Hindlimb muscle (tissue), 1 donor: Measurements from ENCODE around the gene ZBTB49. TPM values are rescaled to one million over a fixed set of nuclear protein-coding genes. Genes with fewer than 3 reads are reported as not detected.

Experiments used
- DNase-seq: peaks from one replicate; pipeline ENCODE4 v3.0.0-alpha.2; 2013
- polyA plus RNA-seq: library from polyadenylated mRNA; unstranded; fragments of 120-200 nt; gene quantifications from one replicate; pipeline ENCODE4 v1.2.1, GENCODE V29; 2013; ENCODE audit not compliant: insufficient read length

The ZBTB49 gene
- polyA plus RNA-seq, 1 donor, result 6.2 TPM

DNA sequence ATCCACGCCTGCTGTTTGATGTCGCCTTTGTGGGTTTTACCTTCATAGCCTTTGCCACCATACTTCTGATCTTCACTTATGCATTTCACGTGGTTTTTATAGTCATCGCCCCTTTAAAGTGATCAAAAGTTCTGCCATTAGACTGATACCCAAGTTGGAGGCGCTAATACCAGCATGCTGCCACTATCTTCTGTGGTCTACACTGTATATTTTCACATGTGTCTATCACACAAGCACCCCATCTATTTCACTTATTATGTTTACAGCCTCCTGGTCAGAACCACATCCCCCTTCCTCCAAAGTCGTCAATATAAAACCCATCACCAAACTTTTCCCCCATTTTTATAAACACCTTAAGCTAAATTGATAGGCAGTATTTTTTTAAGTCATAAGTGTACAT is 8.3 kb upstream of the ZBTB49 start:
- no peak for DNase-seq

DNA sequence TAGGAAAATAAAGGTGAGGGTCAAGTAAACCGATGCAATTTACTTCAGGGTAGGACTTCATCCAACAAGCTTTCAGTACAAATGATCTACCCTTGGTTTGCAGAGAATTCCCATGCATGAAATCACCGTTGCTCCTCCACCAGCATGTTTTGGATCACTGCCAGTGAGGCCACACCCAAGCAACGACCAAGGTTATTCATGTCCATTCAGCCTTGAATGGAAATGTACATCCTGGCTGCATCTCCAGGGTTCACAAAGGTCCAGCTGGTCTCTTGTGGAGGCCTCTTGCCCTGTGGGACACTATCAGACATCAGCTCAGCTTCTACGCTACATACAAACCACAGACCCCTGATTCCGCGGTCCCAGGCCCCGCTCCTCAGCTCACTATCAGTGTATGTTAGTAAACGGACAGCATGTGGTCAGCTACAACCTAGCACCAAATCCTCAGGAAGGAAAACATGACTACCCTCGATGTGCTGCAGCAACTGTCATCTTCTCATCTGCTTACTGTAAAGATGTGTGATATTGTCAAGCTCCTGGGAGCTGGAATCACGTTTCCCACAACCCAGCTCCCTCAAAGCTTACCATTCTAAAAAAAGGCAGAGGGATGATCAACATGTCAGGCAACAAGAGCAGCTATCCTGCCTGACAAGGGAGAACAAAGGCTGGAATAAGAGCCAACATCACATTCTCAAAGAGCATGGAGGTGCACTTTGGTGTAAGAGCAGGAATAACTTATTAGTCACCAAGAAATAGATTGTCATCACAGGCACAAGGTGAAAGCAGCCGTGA is 5.0 kb upstream of the ZBTB49 start:
- DNase-seq, result no peak

DNA sequence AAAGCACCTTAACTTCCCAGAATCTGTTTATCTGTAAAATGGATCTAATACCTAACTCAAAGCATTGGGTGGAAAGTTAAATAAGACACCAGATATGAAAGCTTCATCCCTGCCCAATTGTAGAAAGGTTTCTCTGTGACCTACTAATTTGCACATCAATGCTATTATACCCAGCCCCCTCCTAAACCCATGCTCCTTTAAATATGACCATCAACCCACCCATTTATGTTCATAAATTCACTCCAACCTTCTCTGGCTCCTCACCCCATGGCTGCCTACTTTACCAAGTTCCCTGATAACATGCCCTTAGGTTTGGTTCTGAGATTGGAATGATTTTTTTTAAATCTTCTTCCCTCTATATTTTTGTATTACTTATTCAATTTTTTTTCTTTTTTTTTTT is 2.0 kb upstream of the ZBTB49 start:
- no peak for DNase-seq

DNA sequence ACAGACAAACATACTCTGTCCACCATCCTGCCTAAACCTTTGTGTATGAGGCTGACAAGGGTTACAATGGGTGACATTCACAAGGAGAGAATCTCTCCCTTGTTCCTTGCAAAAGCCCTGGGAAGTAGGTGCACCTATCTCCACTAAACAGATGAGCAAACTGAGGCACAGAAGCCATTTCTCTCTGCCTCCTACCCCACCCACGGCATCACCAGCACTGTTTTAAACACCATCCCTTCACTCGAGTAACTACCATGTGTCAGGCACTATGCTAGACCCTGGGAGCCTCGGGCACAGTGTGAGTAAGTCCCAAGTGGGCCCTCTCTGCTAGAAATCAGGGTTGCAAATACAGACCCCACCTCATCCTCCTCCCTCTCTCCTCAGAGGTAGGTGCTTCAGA is 996 bp upstream of the ZBTB49 start:
- no peak for DNase-seq

DNA sequence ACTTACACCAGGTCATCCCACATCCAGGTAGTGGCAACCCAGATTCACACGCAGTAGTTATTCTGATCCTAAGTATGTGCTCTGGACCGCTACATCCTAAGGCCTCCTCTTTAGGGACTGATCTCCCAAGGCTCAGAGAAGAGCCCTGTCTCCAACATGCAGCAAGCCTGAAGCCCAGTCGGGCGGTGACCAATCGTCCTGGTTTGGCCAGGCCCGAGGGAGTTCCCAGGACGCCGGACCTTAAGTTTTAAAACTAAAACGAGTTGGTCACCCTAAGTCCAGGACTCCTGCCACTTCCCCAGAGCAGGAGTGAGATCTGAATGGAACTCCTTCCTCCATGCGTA is 482 bp upstream of the ZBTB49 start:
- DNase-seq, result no peak

DNA sequence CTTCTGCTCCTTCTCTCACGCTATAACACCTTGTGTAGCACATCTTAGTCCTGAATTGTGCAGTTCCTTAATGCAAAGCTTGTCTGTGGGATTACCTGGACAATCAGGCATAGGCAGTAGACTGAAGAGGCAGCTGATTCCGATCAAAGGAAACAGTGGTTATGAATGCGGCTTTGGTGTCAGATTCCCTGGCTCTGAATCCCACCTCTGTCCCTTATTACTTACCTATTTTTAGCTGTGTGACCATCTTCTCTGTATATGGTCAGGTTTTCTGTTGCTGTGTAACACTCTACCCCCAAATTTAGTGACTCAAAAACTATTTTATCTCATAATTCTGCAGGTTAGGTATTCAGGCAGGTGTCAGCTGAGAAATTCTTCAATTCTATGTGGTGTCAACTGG is 3.2 kb downstream of the ZBTB49 start:
- no peak for DNase-seq

DNA sequence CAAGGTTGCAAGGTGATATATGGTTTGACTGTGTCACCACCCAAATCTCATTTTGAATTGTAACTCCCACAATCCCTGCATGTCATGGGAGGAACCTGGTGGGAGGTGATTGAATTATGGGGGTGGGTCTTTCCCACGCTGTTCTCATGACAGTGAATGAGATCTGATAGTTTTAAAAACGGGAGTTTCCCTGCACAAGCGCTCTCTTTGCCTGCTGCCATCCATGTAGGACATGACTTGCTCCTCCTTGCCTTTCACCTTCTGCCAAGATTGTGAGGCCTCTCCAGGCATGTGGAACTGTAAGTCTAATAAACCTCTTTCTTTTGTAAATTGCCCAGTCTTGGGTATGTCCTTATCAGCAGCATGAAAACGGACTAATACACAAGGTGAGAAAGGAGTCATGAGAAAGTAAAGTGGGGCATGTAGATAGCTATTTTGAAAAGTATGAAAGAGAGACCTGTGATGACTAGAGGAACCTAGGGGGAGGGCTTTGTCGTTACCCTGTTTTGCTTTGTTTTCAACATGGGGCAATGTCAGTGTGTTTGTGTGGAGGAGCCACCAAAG is 6.3 kb downstream of the ZBTB49 start:
- no peak for DNase-seq

DNA sequence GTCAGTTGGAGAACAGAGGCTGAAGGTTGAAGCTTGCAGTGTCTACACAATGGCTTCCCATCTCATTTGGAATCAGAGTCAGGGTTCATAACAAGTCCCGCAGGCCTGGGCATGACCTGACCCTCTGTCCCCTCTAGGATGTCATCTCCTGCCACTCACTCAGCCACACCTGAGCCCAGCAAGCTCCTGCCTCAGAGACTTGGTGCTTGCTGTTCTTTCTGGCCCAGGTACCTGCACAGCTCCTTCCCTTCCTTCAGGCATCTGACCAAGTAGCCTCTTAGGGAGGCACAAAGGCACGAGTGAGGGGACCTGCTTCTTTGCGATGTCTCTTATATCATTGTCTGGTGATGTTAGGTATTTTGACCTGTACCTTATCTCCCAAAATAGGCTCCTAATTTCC is 9.0 kb downstream of the ZBTB49 start:
- DNase-seq, result no peak

DNA sequence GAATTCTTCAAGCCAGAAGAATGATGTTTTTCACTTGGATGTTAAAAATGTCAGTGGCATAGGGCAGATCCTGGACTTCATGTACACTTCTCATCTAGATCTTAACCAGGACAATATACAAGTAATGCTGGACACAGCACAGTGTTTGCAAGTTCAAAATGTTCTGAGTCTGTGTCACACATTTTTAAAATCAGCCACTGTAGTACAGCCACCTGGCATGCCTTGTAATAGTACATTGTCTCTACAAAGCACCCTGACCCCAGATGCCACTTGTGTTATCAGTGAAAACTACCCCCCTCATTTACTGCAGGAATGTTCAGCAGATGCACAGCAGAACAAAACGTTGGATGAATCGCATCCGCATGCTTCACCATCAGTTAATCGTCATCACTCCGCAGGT is 11.9 kb downstream of the ZBTB49 start:
- DNase-seq, result no peak

DNA sequence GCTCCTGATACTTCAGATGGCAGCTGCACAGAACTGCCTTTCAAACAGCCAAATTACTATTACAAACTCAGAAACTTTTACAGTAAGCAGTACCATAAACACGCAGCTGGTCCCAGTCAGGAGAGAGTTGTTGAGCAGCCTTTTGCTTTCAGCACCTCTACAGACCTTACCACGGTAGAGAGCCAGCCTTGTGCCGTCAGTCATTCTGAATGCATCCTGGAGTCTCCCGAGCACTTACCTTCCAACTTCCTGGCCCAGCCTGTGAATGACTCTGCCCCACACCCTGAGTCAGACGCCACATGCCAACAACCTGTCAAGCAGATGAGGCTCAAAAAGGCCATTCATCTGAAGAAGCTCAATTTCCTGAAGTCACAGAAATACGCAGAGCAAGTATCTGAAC is 12.4 kb downstream of the ZBTB49 start:
- no peak for DNase-seq

DNA sequence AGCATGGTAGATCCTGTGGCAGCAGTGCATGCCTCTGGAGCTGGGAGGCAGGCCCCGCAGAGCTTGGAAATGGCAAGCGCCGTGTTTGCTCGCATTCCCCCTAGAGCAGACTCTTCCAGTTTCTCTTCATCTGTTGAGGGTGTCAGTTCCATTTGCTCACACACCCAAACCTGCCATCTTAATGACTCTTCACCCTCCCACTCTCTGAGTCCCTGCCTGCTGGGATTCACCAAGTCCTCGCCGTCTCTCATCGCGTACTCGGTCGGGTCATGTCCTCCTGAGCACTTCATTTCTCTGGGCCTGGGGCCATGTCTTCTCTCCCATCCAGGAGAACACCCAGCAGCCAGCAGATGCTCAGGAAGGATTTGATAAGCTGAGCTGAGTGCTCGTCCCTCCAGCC is 16.9 kb downstream of the ZBTB49 start:
- no peak for DNase-seq

DNA sequence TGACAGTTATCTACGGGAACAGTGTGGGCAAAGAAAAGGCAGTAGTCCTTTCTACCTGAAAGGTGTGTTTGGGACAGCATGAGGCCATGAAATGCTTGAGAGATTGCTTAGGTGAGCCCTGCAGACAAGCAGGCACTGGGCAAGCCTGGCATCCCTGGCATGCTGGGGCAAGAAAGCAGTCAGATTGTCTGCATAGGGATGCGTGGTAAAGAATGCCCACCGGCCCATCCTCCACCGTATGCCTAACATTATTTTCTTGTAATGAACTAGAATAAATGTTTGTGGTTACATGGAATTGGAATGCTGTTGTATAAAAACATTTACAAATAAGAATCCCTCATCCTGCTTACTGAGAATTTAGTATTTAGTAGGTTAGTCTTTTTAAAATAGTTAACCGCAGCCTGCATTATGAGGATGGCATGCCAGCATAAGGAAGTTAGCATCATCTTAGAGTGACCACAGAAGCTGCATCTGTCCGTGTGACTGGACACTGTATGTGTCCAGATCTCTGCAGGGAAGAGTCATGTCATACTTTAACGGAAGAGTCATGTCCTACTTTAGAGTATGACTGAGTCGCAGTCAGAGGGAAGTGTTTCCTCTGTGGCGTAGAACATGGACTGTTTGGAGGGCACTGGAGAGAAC is 18.9 kb downstream of the ZBTB49 start:
- DNase-seq, result no peak

DNA sequence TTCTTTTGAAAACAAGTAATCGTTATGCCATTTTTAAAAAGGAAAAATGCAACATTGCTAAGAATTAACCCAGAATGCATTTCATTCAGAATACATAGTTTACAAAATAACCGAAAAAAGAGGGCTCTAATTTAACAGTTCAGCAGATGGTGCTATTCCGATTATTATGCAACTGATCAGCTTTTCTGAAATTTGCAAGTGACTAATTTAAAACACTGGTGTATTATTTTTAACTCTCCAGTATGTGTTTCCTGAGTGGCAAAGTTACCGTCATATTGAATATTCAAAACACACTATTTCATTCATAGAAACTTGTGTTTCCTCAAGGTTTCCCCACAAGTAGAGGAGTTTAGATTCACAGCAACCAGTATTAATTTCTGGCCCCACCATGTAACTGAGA is 21.1 kb downstream of the ZBTB49 start:
- no peak for DNase-seq

DNA sequence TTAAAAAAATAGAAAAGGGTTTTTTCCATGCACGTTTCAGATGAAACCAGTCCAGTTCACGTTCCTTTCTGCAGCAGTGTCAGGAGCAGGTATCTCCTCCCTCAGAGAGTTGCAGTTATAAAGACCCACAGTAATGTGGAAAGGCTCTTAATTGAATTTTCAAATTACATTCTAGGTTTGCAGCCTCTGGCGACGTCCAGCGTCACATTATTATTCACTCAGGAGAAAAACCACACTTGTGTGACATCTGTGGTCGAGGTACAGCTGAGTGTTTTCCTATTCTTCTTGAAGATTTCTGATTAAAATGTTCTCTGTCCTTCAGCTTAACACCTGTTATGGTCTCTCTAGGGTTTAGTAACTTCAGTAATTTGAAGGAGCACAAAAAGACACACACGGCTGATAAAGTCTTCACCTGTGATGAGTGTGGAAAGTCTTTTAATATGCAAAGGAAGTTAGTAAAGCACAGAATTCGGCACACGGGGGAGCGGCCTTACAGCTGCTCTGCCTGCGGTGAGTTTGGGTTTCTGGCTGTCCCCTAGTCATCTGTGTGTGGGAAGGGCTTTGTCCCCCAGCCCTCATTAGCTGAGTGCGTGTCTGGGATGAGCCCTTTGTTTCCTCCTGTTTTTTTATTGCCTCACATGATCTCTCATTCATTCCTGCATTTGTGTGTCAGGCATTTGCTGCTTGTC is 25.6 kb downstream of the ZBTB49 start:
- DNase-seq, result no peak

DNA sequence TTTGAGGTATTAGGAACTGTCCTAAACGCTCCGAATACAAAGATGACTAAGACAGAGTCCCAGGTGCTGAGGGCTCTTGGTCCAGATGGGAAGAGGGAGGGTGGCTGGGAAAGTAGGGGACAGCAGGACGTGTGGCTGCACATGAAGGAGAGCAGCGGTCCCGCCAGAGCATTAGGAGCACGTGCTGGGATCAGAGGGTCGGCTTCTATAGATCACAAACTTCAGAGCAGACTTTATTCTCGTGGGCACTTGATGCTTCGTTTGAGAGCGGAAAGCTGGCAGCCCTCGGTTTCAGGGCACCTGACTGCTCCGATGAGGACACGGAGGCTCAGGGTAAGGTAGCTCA is 26.1 kb downstream of the ZBTB49 start:
- DNase-seq, result no peak

DNA sequence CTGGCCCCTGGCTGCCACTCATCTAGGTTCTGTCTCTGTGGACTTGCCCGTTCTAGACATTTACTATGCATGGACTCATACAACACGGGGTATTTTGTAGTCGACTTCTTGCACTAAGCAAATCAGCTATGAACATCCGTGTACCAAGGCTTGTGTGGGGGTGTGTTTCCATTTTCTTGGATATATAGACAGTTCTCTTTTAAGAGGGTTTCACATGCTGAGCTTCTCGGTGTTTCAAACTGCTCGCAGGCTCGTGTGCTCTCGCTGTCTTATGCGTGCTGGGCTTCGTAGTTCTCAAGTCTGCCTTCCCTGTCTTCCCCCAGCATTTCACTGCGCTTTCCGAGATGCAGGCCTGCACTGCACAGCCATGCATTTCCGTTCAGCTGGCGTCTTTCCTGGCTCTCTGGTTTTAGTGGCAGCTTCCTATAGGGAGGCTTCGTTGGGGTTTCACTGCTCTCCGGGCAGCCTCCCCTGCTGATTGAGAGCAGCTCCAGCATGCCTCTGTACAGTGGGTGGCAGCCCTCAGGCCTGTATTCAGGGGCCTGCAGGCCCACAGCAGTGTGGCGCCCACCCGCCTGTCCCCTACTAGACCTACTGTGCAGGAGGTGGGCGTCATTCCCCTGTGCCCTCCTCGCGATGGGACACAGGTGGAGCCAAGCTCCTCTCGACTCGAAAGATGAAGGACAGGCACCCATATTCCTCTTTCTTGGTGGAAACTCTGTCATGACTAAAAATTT is 27.6 kb downstream of the ZBTB49 start:
- no peak for DNase-seq

DNA sequence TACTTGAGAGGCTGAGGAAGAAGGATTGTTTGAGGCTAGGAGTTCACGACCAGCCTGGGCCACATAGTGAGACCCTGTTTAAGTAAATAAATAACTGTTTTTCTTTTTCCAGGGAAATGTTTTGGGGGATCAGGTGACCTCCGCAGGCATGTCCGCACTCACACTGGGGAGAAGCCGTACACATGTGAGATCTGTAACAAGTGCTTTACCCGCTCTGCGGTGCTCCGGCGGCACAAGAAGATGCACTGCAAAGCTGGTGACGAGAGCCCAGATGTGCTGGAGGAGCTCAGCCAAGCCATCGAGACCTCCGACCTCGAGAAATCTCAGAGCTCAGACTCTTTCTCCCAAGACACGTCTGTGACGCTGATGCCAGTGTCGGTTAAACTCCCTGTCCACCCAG is 30.5 kb downstream of the ZBTB49 start:
- no peak for DNase-seq

DNA sequence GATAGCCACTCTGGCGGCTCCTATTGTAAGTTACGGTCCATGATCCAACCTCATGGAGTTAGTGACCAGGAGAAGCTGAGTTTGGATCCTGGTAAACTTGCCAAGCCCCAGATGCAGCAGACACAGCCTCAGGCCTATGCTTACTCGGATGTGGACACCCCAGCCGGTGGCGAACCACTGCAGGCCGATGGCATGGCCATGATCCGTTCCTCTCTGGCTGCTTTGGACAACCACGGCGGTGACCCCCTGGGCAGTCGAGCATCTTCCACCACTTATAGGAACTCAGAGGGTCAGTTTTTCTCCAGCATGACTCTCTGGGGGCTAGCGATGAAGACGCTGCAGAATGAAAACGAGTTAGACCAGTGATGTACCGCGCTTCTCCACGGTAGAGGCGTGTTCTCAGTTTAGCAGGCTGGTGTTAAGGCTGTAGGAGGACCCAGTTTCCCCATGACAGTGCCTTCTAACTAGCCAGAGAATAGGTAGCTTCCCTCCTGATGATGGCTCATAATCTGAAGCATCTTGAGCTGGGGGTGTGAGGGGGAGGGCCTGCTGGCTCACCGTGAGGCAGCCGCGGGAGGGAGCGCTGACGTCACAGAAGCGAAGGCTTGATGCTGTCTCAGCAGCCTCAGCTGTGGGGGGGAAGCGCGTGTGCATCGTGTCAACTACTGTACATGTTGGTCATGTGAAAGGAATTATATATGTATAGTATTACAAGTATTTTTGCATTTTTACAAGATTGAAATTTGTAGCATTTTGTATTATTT is 31.1 kb downstream of the ZBTB49 start:
- DNase-seq, result no peak

DNA sequence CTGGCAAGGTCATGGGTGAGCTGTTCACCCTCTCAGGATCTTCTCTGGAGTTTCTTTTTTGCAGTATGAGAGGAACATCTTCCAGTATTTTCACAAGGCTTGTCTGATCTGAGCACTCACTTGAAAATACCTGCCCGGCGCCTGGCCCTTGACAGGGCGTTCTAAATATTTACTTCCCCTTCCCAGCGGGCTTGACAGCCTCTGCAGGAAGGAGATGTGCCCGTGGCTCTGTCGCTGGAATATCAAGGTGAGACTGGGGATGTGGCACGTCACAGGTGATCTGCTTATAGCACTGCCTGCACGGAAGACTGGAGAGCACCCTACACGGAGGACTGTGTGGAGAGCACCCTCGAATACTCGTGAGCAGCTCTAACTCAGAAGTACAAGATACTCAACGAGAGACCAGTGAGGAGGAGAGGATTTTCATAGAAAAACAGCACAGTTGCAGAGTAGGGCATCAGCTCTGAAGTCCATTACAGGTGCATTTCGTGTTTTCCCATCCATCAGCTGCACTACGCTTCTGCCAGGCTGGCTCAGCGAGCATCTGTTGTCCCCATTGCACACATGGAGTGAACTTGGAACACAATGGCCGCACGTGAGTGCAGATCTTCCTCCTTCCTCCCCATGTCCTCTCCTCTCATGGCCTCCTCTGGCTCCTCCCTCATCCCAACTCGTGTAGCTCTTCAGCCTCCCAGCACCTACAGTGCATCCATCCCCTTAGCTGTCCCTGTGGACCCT is 32.1 kb downstream of the ZBTB49 start:
- DNase-seq, result no peak

DNA sequence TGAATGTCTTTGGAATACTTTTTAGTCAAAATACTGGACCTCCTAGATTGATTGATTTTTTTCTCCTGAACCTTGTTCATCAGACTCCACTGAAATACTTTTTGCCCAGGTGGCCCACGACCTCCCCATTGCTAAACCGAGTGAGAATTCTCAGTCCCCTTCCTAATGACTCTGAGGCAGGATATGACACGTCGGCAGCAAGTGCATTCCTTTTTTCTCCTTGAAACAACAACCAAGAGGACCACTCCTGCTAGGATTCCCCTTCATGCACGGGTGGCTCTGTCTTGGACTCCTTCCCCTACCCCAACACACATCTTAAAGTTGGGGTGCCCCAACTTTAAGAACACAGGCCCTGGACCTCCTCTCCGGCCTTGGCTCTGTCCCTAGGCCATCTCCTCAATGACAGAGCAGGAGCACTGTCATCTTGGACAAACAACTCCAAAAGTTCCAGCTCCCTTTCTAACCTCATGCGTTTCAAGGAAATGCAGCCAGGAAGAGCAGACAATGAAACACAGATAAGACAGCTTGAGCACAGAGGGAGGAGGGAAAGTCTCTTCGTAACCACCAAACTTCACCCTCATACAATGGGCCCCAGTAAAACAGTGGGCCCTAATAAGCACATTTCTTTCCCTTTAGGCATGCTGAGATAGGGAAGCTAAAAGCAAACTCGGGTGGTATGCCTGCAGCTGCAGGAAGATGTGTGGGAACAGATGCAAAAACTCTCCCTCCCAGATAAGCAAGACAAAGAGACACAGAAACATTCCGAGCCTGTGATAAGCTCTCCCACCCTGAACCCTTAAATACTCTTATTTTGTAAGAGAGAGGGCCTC is 33.9 kb downstream of the ZBTB49 start:
- DNase-seq, result no peak

DNA sequence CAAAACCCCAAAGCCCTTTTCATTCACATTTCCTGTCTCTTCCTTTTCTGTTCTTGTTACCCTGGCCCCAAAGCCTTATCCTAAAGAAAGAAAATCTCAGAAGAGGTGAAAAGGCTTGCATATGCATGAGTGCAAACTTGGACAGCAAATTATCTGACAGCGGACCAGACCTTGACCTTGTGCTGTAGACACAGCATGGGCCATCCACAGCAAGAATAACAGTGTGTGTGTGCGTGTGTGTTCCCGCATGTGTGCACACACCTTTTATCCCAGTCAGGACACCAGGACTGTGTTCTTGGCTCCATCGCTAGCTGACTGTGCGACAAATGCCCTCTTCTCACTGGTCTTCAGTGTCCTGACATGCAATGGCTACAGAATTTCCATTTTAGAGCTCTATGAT is 35.3 kb downstream of the ZBTB49 start:
- no peak for DNase-seq
